Endodermal cell (in vitro differentiated cells): ENCODE measurements around the gene TIAM1. TPM values are rescaled to one million over a fixed set of nuclear protein-coding genes. Genes with fewer than 3 reads are reported as not detected.

Experiments used
- DNase-seq: peaks from one replicate; pipeline ENCODE4 v3.0.0-alpha.2; 2017
- H3K27ac ChIP-seq: 2 replicates; pipeline ENCODE4 v1.5.1; 2013; ENCODE audit warnings: mild to moderate bottlenecking, low read depth, low read length, moderate library complexity
- H3K27me3 ChIP-seq: 2 replicates; pipeline ENCODE4 v1.6.1; 2013; ENCODE audit warnings: mild to moderate bottlenecking, low read length, moderate library complexity; ENCODE audit not compliant: insufficient read depth, control insufficient read depth, poor library complexity, severe bottlenecking
- H3K36me3 ChIP-seq: 2 replicates; pipeline ENCODE4 v1.7.0; 2013; ENCODE audit warnings: mild to moderate bottlenecking, low read length, moderate library complexity; ENCODE audit not compliant: control insufficient read depth, insufficient read depth
- H3K4me1 ChIP-seq: one replicate; pipeline ENCODE4 v1.7.0; 2013; ENCODE audit warnings: low read length; ENCODE audit not compliant: control insufficient read depth, insufficient read depth
- H3K4me3 ChIP-seq: 2 replicates; pipeline ENCODE4 v1.5.1; 2013; ENCODE audit warnings: mild to moderate bottlenecking, low read length, moderate library complexity
- H3K9ac ChIP-seq: 2 replicates; pipeline ENCODE4 v1.6.1; 2013; ENCODE audit warnings: mild to moderate bottlenecking, low read length, moderate library complexity; ENCODE audit not compliant: poor library complexity, severe bottlenecking; ENCODE audit errors: extremely low read depth
- H3K9me3 ChIP-seq: 2 replicates; pipeline ENCODE4 v1.6.1; 2013; ENCODE audit warnings: mild to moderate bottlenecking, low read length, moderate library complexity; ENCODE audit not compliant: control insufficient read depth
- H3K27ac Mint-ChIP-seq: 2 replicates; pipeline ENCODE4 v1.8.0; 2020; ENCODE audit warnings: mixed read lengths
- H3K27me3 Mint-ChIP-seq: 2 replicates; pipeline ENCODE4 v1.8.0; 2021; ENCODE audit warnings: mild to moderate bottlenecking, mixed read lengths; ENCODE audit not compliant: insufficient read depth
- H3K36me3 Mint-ChIP-seq: 2 replicates; pipeline ENCODE4 v1.8.0; 2020; ENCODE audit warnings: low read depth, mixed read lengths
- H3K4me1 Mint-ChIP-seq: 2 replicates; pipeline ENCODE4 v1.8.0; 2020; ENCODE audit warnings: mixed read lengths
- H3K4me3 Mint-ChIP-seq: 2 replicates; pipeline ENCODE4 v1.8.0; 2020; ENCODE audit warnings: mild to moderate bottlenecking, moderate library complexity, mixed read lengths
- H3K9me3 Mint-ChIP-seq: 2 replicates; pipeline ENCODE4 v1.8.0; 2020; ENCODE audit warnings: mild to moderate bottlenecking, mixed read lengths
- CTCF ChIP-seq: fragments of 200-600 bp; sonication (generic); conservative IDR thresholded peaks from 2 replicates; pipeline ENCODE4 v1.5.0; 2021; ENCODE audit warnings: antibody characterized with exemption, mild to moderate bottlenecking
- WGBS, 2 experiments: methylation state at CpG; one replicate each; pipeline versions ENCODE4 v1.1.5 to v1.1.7; 2013; ENCODE audit warnings: missing lambda C conversion rate in 2 of 2, mixed read lengths in 1 of 2; ENCODE audit not compliant: insufficient coverage in 1 of 2, insufficient read length in 1 of 2; 5-methylcytosine and 5-hydroxymethylcytosine counted together
- total RNA-seq, 2 donors: library from RNA; stranded (reverse); fragmentation: NEBNext Ultra II Directional in 1 of 2; extraction: Animal tissue kit (Norgen Biotek cat#: 25700) in 1 of 2; gene quantifications; 2 replicates in 1 of 2; 3 replicates in 1 of 2; pipeline ENCODE4 v1.2.1, GENCODE V29; 2021

The TIAM1 gene
- total RNA-seq, 2 donors from 2014 or later = 29.4 to 33.3 TPM

DNA sequence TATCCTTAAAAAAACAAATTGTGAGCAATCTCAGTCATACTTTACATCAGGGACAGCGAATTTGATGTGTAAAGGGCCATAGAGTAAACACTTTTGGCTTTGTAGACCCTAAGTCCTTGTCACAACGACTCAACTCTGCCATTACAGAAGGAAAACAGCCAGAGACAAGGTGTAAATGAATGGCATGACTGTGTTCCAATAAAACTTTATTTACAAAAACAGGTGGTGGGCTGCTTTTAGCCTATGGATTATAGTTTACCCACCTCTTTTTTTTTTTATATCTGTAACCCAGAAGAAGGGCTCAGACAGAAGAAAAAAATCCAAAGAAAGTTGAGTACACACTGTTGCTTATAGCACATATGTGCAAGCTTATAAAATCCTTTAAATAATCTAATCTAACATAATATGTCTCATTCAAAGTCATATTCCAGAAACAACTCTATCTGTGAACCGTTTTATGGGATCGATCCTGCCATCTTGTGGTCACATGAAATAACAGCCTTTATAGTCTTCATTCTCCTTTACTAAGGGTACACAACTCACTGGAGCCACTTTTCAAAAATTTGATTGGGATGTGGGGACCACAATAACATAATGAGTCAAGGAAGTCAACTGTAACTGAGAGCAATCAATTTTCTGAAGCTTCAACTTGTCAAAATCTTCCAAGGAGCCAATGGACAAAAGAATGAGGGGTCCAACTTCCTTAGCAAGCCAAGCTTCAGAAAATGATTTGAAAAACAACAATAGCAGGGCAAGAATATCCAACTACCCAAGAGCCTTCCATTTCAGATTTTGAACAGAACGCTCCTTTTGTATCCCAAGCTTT, 163.6 kb downstream of the TIAM1 start:
- peaks cover 14% of the 10 kb centered on the region for H3K36me3 Mint-ChIP-seq
- no peaks in the 10 kb centered on the region for H3K27me3 Mint-ChIP-seq
- Histone ChIP-seq H3K4me3 (no peak overlapping the region), H3K27ac (no peak overlapping the region), H3K36me3 (peaks cover 4% of the 10 kb centered on the region), H3K27me3 (no peaks in the 10 kb centered on the region), H3K9ac (no peak overlapping the region), H3K9me3 (no peaks in the 10 kb centered on the region), H3K4me1 (no peaks in the 10 kb centered on the region)
- H3K4me3 Mint-ChIP-seq = no peak overlapping the region
- DNase-seq = no peak
- no peaks in the 10 kb centered on the region for H3K9me3 Mint-ChIP-seq
- H3K27ac Mint-ChIP-seq = no peak overlapping the region
- WGBS, 2 experiments = 28 to 57% methylated on average over 4 to 5 of the region's 5 CpGs
- TF ChIP-seq CTCF = peak; percentile 80
- peaks cover 20% of the 10 kb centered on the region for H3K4me1 Mint-ChIP-seq

DNA sequence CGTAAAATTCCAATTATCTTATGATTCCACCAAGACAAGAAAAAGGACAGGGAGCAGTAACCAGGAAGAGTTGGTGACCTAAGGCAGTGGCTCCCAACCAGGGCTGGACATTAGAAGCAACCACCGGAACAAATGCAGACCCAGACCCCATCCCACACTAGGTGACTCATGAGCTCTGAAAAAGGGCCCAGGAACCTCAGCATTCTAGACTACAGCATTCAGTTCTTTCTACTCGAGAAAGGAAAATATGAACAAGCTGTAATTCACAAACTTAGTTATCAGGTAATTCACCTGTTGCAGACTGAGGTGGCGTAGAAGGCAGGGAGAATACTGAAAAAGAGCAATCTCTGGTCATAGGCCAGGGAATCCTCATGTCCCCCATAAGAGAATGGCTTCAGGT, 167.3 kb downstream of the TIAM1 start:
- no peaks in the 10 kb centered on the region for H3K36me3 ChIP-seq
- H3K9me3 ChIP-seq = no peaks in the 10 kb centered on the region
- Mint-ChIP-seq H3K27ac (no peak overlapping the region), H3K4me1 (peaks cover 30% of the 10 kb centered on the region), H3K36me3 (no peaks in the 10 kb centered on the region), H3K9me3 (no peaks in the 10 kb centered on the region), H3K27me3 (no peaks in the 10 kb centered on the region), H3K4me3 (no peak overlapping the region)
- TF ChIP-seq CTCF = no peak
- peaks cover 12% of the 10 kb centered on the region for H3K4me1 ChIP-seq
- no peak overlapping the region for H3K27ac ChIP-seq
- 97 to 100% methylated on average over 3 to 4 of the region's 4 CpGs for WGBS, 2 experiments
- H3K4me3 ChIP-seq = no peak overlapping the region
- no peak overlapping the region for H3K9ac ChIP-seq
- H3K27me3 ChIP-seq = no peaks in the 10 kb centered on the region
- DNase-seq = no peak

DNA sequence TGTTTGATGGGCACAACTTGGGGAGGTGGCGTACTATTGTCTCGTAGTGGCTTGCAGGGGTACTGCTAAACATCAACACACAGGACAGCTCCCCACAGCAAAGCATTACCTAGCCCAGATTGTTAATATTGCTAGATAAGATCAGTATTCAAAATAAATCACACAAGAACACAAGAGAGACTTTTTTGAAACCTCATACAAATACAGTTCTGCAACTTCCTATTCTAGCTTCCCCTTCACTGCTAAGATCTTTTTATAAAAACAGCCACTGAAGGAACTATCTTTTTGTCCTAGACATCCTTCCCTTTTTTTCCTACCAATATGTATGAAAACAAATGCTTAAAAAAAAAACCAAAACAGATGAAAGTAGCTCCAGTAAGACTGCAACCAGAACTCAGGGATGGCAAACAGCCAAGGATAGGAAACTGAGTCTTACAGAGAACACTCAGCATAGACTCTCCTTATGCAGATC, 167.9 kb downstream of the TIAM1 start:
- no peaks in the 10 kb centered on the region for H3K9me3 ChIP-seq
- no peak overlapping the region for H3K4me3 ChIP-seq
- DNase-seq = no peak
- no peaks in the 10 kb centered on the region for H3K27me3 Mint-ChIP-seq
- no peaks in the 10 kb centered on the region for H3K27me3 ChIP-seq
- WGBS, 2 experiments = 100% methylated on average over 1 of the region's 2 CpGs; no CpG with 5 or more reads in 1 of the 2 experiments
- no peak overlapping the region for H3K9ac ChIP-seq
- peaks cover 13% of the 10 kb centered on the region for H3K4me1 ChIP-seq
- TF ChIP-seq CTCF = no peak
- no peak overlapping the region for H3K27ac Mint-ChIP-seq
- H3K4me3 Mint-ChIP-seq = no peak overlapping the region
- H3K27ac ChIP-seq = no peak overlapping the region
- H3K9me3 Mint-ChIP-seq = no peaks in the 10 kb centered on the region
- H3K4me1 Mint-ChIP-seq = peaks cover 33% of the 10 kb centered on the region
- no peaks in the 10 kb centered on the region for H3K36me3 ChIP-seq
- no peaks in the 10 kb centered on the region for H3K36me3 Mint-ChIP-seq
